Endometrial microvascular endothelial cells (primary cell): ENCODE results near the gene SLC40A1. TPM values are rescaled to one million over a fixed set of nuclear protein-coding genes. Genes with fewer than 3 reads are reported as not detected.
"Not testable (repeated sequence)": the region's sequence is repeated elsewhere in the genome, so short reads cannot be mapped to it uniquely, and the experiment has no call there.

Experiments
- in situ Hi-C: cut with HindIII; loops from 2 replicates; pipeline ENCODE4 v1.10.0; 2017; ENCODE audit warnings: low sequenced_read_pairs, low pct_unique_long_range_greater_than_20kb; ENCODE audit errors: inconsistent ontology term
- total RNA-seq: library from RNA; depleted of rRNA; stranded (reverse); fragments of >200 nt; gene quantifications from one replicate; pipeline ENCODE4 v1.2.3, GENCODE V29; 2015; ENCODE audit errors: inconsistent ontology term

The SLC40A1 gene
- total RNA-seq, 1 donor from 2014 or later: 0.09 TPM

- in situ Hi-C loops: no loop called here
These were observed 21.6 kb upstream of the SLC40A1 start for GRCh38 chr2:189602233-189602632.

GRCh38 chr2:189601652-189602051 is 21.1 kb upstream of the SLC40A1 start:
- in situ Hi-C loops: not testable (repeated sequence)

- in situ Hi-C loops: no loop called here
These were observed 20.5 kb upstream of the SLC40A1 start for GRCh38 chr2:189601043-189601442.

DNA sequence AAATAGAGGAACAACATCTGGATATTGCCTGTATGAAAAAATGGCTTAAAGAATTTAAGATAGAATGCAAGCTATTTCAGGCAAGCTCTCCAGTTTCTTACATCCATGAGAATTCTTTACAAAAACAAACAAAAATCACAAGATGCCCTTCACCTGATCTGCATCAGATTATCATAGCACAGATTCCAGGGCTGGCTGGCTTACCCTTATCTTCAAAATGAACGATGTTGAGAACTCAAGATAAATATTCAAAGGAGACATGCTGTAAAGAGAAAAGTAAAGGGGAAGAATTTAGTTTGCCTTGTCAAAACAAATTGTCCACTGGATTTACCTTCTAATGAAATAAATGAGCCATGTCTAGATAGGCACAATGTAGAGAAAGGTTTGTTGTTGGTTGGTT is 18.7 kb upstream of the SLC40A1 start:
- in situ Hi-C loops: no loop called here

GRCh38 chr2:189595417-189595816 is 14.8 kb upstream of the SLC40A1 start:
- in situ Hi-C loops: no loop called here

- in situ Hi-C loops: no loop called here
These were observed 13.7 kb upstream of the SLC40A1 start for GRCh38 chr2:189594305-189594704.

GRCh38 chr2:189593115-189593514 is 12.5 kb upstream of the SLC40A1 start:
- in situ Hi-C loops: no loop called here

- in situ Hi-C loops: no loop called here
These were observed 11.9 kb upstream of the SLC40A1 start for GRCh38 chr2:189592353-189592984.

- in situ Hi-C loops: no loop called here
These were observed 7.2 kb upstream of the SLC40A1 start for GRCh38 chr2:189587780-189588179.

DNA sequence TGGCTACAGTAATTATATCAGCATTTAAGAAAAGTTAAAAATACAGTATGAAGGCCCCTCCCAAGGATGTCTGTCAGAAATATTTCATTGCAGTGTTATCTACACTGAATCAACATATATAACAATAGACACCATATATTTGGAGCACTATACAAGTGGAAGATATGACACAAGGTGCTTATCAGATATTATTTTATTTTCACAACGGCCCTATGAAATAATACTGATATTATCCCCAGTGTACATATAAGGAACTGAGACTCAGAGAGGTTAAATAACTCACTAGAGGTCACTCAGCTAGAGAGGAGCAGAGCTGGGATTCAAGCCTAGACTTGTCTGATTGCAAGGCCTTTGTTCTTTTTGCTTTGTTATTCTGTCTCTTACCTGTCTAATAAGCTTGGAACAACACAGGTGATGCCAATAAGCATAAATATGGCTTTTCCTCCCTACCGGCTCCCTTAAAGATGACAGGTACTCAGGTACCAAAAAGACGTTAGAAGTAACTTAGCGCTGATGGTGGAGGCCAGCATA is 4.7 kb upstream of the SLC40A1 start:
- in situ Hi-C loops: no loop called here

DNA sequence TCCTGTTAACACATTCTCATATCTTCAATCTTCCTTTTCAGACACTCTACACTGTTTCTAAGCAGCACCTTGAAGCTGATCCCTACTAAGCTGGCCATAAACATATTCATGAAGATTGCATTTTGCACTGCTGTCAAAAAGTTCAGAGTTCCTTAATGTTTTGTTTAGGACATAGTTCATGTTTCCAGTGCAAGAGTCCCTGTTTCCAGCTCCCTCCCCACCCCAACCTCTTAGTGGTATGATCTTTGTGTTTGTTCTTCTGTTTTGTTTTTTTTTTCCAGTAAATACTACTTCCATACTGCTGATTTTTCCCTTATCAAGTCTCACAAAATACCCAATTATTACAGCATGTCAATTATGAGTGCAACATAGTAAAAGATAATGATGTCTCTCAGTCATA is 4.1 kb upstream of the SLC40A1 start:
- in situ Hi-C loops: no loop called here

GRCh38 chr2:189583227-189584198 is 2.9 kb upstream of the SLC40A1 start:
- in situ Hi-C loops: no loop called here

DNA sequence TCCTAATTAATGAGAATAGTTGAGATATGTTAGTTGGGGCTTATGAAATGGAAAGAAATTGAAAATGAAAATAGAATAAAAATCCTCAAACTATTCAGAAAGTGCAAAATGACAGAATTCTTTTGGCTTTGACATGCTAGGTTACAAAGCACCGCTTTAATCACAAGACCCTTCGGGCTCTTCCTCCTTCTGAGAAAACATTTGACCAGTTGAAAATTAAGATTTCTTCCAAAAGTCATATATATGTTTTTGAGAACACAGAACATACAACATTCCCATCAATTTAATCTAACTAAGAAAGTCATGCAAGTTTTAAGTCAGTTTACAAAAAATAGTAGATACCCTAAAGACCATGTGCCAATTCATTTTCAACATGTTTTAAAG is 2.2 kb upstream of the SLC40A1 start:
- in situ Hi-C loops: no loop called here

DNA sequence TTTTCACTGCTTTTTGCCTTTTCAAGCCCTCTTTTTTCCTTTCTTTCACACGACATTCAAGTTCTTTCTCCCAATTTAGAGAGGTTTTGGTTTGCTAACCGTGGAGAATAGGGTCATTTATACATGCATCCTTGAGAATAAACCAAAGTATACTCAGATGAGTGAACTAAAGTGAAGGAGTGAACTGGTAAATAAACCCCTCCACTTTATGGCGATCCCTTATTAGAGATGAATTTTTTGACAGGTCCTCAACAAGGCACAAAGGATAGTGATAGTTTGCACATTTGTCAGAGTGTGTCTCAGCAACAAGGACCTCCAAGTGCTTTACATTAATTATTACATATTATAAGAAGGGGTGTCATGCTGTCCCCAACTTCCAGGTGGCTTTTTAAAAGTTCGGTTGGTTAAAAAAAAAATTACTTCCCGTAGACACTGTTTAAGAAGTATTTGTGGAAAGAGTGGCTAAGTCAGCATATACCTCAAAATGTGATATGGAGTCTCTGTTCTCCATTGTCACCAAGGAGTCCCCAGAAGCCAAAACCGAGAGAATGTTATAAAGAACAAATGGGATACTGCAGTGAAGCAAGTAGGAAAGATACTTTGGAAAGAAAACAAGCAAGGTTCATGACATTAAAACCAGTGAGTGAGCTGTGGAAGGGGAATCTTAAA is 1.7 kb upstream of the SLC40A1 start:
- in situ Hi-C loops: no loop called here

DNA sequence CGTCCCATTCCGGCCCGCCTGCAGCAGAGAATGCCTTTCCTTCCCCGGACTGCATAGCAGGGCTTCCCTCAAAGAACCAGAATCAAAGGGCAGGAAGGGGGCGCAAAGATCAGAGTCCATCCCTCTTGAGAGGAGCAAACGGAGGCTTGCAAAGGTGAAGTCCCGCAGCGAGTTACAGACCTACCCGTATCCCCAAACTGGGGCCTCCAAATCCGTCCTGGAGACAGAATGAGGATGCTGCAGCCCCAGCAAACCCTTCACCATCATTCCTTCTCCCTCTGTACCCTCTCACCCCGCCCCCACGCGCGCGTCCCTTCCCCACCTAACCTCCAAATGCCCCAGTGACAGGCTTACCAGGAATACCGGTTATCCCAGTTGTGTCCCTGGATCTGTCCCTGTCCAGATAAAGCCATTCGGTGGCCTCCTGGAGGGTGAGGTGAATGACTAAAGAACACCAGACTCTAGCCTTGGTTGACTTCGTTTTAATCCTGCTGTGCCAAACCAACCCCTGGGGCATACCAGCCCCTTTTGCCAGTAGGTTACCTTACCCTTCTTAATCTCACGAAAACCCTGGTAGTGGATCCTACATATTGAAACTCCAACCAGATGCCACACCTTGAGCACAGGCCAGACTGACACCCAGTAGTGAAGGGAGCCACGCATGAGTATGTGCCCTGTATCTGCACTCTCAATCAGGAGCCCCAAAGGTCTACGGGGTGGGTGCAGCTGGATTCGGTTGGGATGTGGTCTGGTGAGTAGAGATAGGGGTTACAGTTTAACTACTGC is 961 bp upstream of the SLC40A1 start:
- in situ Hi-C loops: no loop called here

DNA sequence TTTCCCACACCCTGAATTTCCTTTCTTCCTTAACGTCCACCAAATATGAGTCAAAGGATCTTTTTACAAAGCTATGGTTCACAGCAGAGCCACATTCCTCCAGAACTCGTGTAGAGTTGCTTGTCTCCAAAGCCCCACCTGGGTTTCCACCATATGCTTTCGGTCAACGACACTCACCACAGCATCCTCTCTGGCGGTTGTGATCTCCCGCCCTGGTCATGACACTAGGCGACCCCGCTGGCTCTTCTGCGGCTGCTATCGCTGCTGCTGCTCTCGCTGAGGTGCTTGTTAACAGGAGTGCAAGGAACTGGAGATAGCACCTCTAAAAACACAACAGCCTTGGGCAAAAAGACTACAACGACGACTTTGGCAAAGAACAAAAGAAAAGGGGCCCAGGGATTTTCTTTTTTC is 340 bp downstream of the SLC40A1 start:
- in situ Hi-C loops: no loop called here

GRCh38 chr2:189579585-189580186 is 900 bp downstream of the SLC40A1 start:
- in situ Hi-C loops: no loop called here

- in situ Hi-C loops: no loop called here
These were observed 2.2 kb downstream of the SLC40A1 start for GRCh38 chr2:189578272-189578950.
